Suppressor macrophage treated with lipopolysaccharide for 1 hour (primary cell): ENCODE results near the gene GOLT1A.
A peak's percentile ranks its signal among the peaks of the same experiment; 100 is the strongest.

Experiments
- DNase-seq, 3 donors: peaks; one replicate each; pipeline ENCODE4 v3.0.0-alpha.2; 2020 to 2022

Gene GOLT1A

GRCh38 chr1:204213668-204214662 is at the start of gene GOLT1A:
Gene GOLT1A, minus strand, starts transcription at chr1:204213988. Its CDS starts 82 bp downstream, at chr1:204213906.
- DNase-seq: peak; percentile 72 to 79 (median 74)

- DNase-seq: no peak
Measured at GRCh38 chr1:204263254-204263910, 49.6 kb upstream of the GOLT1A start.

- DNase-seq: no peak
Measured at GRCh38 chr1:204262506-204263253, 48.9 kb upstream of the GOLT1A start.

GRCh38 chr1:204261746-204262505 is 48.1 kb upstream of the GOLT1A start:
- DNase-seq: no peak

GRCh38 chr1:204261266-204261665 is 47.5 kb upstream of the GOLT1A start:
- DNase-seq: no peak

GRCh38 chr1:204260601-204261197 is 46.9 kb upstream of the GOLT1A start:
- no peak for DNase-seq

- no peak for DNase-seq
Measured at GRCh38 chr1:204259782-204260181, 46.0 kb upstream of the GOLT1A start.

- no peak for DNase-seq
Measured at GRCh38 chr1:204259196-204259595, 45.4 kb upstream of the GOLT1A start.

GRCh38 chr1:204258213-204259115 is 44.7 kb upstream of the GOLT1A start:
- peak; percentile 55 to 78 (median 65) for DNase-seq

GRCh38 chr1:204257446-204257845 is 43.7 kb upstream of the GOLT1A start:
- DNase-seq: no peak

GRCh38 chr1:204256531-204256930 is 42.7 kb upstream of the GOLT1A start:
- no peak for DNase-seq

- no peak for DNase-seq
Measured at GRCh38 chr1:204255966-204256365, 42.2 kb upstream of the GOLT1A start.

- no peak for DNase-seq
Measured at GRCh38 chr1:204255225-204255624, 41.4 kb upstream of the GOLT1A start.

GRCh38 chr1:204254031-204254661 is 40.4 kb upstream of the GOLT1A start:
- DNase-seq: peak; percentile 81 to 92 (median 84)

GRCh38 chr1:204251926-204252689 is 38.3 kb upstream of the GOLT1A start:
- DNase-seq: no peak

GRCh38 chr1:204251286-204251685 is 37.5 kb upstream of the GOLT1A start:
- DNase-seq: no peak

- no peak for DNase-seq
Measured at GRCh38 chr1:204250428-204251030, 36.7 kb upstream of the GOLT1A start.

GRCh38 chr1:204249736-204250427 is 36.1 kb upstream of the GOLT1A start:
- DNase-seq: no peak
